NCI-H146 treated with DMSO at 0.1 percent for 48 hours (cell line): Measurements from ENCODE around the gene NFKBIE.

ENCODE experiments used
- DNase-seq: peaks from one replicate; lab custom pipeline; 2025; ENCODE audit not compliant: unreplicated experiment; lab: John Stamatoyannopoulos, UW

The NFKBIE gene

GRCh38 chr6:44211284-44211683, 54.1 kb downstream of the NFKBIE start:
- DNase-seq: no peak
